ENCODE measurements around the gene ACTN4.

- no peak for TF ChIP-seq MAX (IDR thresholded peaks at IDR 0.05)
- no peak for TF ChIP-seq REST (IDR thresholded peaks at IDR 0.05)
- TF ChIP-seq JUN (IDR thresholded peaks at IDR 0.05): 0 out of 5 replicates have a peak, but pooled peaks of 1 of the 2 experiments have one; percentile 0
- TF ChIP-seq BCL3 (IDR thresholded peaks at IDR 0.05): no peak
- TF ChIP-seq SMC3 (IDR thresholded peaks at IDR 0.05): no peak
These were observed 17.9 kb downstream of the ACTN4 start for GRCh38 chr19:38665219-38665931.
